ENCODE measurements around the gene RTP3.

RTP3 gene

DNA sequence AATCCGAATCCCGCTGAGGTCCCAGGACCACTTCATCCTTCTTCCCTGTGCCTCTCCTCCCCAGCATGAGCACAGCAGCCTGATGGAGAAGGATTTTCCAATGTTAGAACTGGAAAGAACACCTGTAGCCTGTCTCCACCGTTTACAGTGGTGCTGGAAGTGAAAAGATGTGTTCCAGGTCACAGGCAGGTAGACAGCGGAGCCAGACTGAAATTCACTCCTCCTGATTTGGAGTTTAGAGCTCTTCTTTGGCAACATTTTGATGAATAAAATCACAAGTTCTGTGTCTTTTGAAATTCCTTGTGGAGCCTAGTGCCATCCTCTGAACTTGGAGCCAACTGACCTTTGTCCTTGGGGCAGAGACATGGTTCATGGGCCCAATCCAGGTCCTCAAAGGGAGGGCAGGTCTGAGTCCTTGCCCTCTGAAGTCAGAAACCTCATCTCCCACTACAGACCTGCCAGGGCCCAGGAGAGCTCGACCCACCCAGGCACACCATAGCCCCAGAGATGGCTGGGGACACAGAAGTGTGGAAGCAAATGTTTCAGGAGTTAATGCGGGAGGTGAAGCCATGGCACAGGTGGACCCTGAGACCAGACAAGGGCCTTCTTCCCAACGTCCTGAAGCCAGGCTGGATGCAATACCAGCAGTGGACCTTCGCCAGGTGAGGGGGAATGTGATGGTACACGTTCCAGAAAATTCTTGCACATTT, at the start of gene RTP3:
Gene RTP3, plus strand, starts transcription at position 421 of the 710 bp plus-strand sequence. Its CDS starts 87 bp downstream, at position 508.
- FAIRE-seq: no peak

DNA sequence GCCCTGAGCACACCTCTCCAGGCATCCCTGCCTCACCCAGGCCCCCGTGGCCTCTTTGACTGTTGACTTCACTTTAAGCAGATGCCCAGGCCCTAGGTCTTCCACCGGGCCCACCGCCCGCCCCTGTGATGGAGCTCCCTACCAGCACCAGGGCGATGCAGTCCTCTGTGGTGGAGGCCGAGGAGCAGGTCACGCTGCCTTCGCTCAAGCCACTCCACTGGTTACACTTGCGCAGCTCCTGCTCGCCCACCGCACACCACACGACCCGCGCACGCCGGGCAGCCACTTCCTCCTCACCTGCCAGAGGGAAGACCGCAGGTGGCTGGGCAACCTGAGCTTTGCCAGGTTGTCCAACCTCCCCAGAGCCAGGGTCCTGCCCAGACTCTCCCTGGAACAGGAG, 49.1 kb upstream of the RTP3 start:
- no peak for FAIRE-seq

DNA sequence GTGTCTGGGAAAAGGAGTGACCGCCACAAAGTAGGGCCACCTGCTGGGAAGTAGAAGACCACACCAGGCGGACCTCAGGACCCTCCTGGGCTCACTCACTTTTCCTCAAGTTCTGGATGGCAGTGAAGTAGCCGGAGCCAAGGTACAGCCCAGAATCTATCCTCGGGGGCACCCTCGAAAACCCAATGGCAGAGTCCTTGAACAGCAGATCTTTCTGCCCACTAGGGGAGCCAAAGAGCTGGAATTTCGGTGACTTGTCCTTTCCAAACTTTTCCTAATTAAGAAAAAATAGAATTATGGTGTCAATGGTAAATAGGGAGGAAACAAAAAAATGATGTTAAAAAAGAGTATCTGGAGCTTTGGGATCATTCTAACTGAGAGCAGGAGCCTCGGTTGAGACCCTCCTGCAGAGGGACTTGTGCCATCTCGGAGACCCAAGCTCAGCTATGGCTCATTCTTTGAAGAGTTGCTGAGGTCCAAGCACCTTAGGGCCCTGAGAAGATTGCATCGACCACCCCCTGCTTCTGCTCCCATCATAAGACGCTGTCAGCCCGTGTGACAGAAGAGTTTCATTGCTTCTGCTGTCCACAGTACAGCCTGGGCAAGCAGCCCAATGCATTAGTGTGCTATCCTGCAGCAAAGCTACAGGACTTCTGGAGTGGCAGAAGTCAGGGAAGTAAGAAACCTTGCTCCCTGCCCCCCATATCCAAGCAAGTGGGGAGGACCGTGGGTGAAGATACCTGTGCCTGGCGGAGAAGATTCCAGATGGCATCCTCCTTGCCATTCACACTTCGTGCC, 47.8 kb upstream of the RTP3 start:
- FAIRE-seq: no peak

DNA sequence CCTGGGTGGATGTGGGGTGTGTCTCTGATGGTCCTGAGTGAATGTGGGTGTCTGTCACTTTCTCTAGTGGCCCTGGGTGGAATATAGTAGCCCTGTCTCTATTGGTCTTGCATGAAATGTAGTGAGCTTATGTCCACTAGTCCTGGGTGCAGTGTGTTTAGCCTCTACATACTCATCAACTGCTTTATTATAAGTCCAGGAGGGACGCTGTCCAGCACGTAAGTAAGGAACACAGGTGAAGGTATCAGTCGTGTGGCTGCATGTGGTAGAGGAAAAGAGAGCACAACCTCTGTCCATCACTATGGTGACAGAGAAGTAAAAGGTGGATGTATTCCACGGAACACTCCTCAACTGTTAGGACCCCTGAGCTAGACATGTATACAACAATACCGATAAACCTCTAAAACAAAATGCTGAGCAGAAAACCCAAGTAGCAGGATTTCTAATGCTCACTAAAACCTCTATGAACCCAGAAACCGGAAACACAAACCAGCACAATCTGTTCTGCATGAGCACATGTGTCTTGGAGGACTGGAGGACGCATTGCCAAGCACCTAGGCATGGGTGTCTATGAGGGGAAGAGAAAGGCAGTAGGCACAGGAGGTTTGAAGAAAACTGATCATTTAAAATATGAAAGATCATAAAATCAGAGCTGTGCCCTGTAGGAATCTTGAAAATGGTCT, 44.1 kb upstream of the RTP3 start:
- FAIRE-seq: no peak

DNA sequence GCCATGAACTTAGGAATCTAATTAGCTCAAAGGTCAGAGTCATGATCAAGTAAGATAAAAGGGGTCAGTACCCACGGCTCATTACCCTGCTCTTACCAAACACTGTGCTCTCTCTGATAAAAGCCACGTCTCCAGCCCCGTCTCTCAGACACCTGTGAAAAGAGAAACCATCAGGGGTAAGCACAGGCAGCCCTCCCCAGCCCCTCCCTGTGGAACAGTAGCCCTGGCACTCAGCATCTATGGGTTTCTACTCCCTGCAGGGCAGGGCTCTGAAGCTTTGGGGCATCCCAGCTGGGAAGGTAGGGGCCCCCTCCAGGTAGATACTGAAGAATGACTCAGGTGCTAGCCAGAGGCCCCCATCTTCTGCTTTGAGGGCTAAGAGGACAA, 43.6 kb upstream of the RTP3 start:
- FAIRE-seq: no peak

DNA sequence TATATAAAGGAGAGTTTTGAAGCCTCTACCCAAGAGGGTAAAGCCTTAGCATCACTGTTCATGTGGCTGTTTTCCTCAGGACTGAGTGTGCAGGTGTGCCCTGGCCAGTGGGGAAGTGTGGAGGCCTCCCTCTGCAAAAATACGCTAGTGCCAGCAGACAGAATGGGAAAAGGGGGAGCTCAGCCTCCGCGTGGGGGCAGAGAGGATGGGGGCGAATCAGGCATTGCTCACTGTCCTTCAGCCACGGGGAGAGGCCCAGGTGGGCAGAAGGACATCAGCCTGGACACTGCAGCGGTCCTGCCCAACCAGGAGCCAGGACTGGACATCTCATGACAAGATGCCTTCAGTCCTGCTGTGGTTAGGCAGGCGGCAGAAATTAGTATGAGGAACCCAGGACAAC, 43.2 kb upstream of the RTP3 start:
- FAIRE-seq: no peak

DNA sequence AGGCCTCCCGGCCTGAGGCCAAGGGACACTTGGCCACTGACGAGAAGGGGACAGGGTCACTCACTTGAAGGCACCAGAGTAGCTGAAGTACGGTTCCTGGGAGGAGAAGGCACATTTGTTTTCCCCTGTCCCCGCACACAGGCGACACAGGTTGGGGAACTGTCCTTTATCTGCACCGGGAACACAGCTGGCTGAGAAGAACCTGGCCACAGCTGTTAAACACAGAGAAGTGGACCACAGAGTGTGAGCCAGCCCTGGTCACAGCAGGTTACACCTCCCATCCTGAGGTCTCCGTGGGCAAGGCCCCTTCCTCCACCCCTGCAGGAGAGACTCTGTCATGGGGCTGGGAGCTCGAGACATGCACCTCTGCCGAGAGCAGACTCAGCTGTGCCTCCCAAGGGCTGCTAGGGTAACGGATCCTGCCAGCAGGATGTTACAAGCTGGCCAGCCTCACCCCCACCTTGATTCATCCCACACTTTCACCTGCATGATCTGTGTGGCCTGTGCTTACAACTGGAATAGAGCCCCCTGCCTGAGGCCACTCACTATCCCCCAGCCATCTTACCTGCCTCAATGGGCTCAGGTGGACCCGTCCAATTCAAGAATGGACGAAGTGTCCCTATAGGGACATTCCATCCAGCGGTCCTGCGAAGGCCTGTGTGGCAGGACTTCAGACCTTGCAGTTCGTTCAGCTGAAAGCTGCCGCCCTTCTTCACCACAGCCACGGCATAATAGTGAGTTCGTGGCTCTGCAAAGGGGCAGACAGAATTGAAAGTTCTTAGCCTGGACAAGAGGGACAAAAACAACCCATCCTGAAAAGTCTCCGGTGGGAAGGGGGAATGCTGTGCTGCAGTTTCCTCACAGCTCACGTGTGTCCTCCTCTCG, 42.3 kb upstream of the RTP3 start:
- no peak for FAIRE-seq

DNA sequence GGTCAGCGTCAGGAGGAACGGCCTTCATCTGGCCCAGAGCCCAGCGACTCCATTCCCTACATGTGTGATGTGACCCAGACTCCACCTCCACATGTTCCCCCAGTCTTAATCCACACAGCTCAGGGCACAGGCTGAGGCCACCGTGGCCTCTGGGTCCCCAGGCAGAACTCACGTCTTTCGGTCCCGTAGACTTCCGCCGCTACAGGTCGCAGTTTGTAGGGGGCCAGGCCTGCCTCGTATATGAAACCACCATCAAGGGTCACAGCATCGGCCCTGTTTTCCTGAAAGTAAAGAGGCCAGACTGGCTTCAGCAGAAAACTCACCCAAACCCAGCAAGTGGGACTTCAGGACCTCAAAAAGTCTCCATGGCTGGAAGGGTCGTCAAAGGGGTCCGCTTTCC, 41.7 kb upstream of the RTP3 start:
- no peak for FAIRE-seq

DNA sequence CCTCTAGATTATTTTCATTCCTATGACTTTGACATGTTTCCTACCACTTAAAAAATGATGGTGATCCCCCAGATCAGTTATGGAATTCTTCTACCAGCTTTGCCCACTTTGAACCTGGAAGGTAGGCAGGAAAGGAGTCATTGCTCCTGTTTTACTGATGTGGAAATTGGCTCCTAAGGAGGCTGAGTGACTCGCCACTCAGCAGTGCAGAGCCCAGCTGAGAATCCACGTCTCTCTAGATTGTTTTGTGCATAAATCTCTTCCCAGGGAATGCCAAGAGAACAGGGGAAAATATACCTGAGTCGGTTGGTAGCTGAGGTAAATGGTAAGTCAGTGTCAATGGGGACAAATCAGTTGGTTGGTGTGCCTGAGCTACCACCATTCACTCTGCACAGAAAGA, 37.7 kb upstream of the RTP3 start:
- no peak for FAIRE-seq

DNA sequence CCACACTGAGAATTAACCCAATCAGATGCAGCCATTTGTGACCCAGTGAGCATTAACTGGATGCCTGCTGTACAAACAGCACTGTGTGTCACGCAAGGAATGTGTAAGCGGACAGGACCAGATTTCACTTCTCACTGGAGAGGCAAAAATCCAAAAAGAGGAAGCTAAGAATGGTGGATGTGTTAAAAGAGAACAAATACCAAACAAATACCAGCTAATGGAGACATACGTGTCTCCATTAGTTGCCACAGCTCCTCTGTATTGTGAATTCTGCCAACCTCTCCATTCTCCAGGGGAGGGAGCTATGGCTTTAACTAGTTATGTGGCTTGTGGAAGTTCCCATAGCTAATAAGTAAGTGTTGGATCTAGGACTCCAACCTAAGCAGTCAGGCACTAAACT, 35.7 kb upstream of the RTP3 start:
- no peak for FAIRE-seq

DNA sequence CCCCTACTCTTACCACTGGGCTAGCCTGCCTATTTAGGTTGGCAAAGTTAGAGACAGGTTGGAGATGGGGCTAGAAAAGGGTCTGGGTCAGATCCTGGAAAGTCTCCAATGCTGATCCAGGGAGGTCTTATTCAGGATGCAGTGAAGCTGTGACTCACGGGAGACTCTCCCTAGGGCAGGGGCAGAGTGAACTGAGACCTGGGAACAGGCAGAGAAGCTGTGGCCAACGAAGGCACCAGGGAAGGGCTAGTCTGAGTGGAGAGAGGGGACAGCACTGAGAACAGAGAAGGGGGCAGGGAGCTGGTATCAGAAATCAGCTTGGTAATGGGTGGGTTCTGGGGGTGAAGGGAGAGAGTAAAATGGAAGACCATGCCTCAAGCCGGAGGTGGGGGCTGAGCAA, 35.3 kb upstream of the RTP3 start:
- no peak for FAIRE-seq

DNA sequence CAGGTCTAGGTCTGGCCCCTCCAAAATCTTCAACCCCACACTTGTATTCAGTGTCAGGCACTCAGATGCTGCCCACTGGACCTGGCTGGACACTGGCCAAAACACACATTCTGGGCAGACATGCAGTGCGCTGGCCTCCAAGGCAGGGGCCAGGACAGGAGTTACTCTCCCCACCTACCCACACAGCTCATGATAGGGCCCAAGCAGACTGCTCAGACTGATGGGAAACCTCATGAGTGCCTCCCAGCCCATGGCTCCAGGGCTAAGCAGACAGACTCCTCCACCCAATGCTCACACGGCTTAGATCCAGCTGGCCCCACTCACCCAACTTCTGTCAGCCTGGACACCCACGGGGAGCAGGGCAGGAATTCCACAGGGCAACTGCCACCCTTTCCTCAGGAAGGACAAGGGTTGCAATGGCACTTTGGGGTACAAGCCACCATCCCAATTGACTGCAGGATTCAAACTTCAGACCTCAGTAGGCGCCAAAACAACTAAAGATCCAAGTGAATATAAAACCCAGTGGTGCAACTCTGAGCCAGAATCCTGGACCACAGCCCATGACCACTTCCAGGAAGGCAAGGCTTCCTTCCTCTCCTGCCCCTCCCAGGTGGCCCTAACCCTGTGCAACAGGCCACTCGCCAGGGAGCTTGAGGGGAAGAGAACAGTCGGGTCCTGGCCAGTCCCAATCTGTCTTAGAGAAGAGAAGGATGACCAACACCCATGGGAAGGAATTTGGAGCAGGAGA, 34.5 kb upstream of the RTP3 start:
- FAIRE-seq: no peak

DNA sequence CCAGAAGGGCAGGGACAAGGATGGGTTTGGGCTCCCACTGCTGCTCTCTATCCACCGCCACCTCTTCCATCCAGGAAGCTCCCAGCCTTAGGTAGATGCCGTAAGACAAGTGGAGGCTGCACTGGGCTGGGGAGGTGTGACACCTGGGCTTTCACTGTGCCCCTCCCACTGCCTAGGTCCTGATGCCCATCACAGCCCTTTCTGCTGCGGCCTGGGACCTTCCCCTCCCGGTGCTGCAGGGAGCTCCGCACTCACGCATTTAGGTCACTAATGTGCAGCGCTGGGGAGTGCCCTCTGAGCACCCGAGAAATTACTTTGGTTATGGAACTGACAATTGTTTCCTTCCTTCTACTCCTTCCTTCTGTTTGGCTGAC, 33.9 kb upstream of the RTP3 start:
- FAIRE-seq: no peak

DNA sequence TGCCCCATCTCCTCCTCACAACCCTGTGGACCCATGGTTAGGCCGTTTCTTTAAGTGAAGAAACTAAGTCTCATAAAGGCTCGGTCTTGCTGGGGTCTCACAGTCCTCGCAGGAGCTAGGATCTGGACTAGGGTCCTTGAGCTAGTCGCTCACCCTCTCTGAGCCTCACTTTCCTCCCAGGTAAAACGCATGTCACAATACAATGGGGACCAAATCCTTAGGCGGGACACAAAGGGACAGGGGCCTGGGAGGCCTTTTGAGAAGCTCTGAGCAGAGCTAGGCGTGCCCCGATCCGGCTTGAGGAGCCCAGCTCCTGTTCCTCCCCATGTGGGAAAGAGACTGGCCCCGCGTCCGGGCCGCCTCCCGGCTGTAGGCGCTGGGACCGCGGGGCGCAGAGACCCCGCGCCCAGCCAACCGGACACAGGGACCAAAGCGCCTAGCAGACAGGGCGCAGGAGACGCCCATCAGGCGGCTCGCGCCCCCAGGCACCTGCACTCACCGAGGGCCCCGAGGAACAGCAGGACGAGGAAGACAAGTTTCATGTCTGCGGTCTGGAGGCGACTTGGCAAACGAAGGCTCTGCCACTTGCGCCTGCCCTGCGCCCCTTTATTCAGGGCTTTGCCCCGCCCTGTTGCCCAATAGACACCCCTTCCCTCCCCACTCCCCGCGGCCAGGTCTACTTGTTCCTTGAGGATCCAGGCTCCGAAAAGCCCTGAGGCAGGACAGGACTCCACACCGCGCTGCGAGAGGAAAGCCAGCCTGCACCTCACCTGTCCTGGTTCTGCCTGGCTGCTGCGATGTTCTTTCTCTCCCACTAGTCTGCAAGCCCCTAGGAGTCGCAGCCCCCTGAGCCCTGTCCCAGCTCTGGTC, 33.2 kb upstream of the RTP3 start, which contains the start of gene LTF:
Gene LTF, minus strand, starts transcription at position 580 of the 870 bp plus-strand sequence. Its CDS starts 38 bp downstream, at position 542.
- FAIRE-seq: no peak

DNA sequence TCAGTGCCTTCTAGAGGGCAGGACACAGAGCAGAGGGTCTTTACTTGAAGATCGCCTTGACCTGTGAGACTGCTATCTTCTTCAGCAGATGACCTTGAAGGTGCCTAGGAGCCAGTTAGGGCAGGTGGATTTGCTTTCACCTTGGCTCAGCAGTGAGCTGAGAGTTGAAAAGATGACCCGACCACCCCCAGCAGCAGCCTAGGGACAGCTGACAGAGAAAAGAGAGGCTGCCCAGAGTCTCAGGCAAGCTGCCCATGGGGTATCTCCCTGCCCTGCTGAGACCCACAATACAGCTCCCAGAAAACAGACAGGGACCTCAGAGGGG, 32.6 kb upstream of the RTP3 start:
- no peak for FAIRE-seq

DNA sequence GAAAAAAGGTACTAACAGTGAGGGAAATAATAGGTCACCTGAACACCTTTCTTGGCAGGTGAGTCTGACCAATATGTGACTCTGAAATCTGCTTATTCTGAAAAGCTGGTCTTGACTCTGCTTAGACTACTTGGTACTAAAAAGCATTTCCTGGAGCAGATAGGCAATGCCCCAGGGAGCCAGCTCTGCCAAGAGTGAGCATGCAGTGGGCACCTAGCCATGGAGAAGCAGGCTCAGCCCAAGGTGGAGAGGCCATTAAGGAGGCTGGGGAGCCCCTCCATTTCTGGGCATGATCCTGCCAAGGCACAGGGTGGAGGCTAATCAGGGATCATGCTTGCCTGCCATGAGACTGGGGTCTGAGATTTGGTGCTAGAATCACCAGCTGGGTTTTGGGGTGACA, 31.5 kb upstream of the RTP3 start:
- no peak for FAIRE-seq

DNA sequence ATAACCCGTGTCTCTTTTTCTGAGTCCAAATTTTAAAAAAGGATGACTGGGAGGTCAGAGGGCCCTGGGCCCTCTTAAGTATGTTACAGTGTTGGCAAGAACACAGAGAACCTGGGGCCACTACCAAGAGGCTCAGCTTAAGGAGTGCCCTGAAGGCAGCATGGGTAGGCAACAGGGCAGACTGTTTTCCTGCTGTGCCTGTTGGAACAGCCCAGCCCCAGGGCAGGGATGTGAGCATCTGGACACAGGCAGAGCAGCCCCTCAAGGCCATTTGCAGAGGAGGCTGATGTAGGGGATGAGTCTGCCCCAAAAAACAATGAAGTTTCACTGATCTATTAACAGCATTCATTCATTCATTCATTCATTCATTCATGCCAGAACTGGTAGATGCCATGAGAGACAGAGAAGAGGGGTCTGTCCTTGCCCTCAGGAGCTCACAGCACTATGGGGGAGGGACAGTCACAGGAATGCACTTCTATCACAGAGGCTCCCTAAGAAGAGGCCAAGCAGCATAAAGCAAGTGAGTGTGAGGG, 30.8 kb upstream of the RTP3 start:
- no peak for FAIRE-seq

DNA sequence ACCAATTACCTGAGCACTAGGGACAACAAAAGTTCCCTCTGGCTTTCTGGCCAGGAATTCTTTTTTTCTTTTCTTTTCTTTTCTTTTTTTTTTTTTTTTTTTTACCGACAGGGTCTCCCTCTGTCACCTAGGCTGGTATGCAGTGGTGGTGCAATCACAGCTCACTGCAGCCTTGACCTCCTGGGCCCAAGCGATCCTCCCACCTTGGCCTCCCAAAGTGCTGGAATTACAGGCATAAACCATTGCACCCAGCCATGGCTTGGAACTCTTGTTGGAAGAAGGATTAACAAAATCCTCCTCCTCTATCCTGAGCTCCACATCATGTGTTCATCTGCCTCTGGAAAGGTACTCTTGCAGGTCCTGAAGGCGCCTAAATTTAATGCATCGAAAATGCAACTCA, 30.2 kb upstream of the RTP3 start:
- no peak for FAIRE-seq

DNA sequence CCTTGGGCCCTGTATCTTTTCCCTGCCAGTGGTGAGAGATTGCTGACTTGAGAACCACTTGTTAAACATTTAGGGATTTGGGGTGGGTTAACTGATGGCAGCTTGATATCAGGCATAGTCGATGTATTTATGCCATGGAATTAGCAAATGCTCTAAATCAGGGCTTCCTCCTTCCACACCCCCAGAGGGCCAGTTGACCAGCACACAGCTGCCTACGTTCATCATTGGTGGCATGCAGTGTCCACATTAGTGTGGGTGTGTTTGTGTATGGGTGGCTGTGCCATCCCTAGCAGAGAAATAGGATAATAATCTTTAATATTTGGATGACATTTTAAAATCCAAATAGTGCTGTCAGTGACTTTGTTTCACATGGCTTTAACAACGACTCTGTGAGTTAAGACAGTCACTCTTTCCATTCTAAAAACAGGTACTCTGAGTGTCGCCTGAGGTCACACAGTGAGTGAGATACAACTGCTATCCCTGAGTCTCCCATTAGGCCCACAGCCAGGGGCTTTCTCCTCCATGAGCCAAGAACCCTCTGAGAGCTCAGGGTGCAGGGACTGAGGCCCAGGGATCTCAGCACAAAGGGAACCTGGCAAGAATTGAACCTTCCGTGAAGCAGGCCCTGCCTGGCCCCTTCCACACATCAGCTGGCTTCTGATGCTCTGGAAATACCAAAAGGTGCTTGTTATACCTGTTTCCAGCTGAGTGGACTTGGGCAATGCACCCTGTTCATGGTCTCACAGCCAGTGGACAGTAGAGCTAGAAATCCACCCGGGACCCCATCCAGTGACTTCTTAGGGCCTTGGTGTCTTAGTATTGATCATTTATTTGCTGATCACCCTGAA, 28.8 kb upstream of the RTP3 start:
- no peak for FAIRE-seq
